GM12891 (cell line): ENCODE data around the gene CCDC87.

Experiments
- DNase-seq: peaks from one replicate; pipeline ENCODE4 v3.0.0; 2011; ENCODE audit warnings: low spot score; ENCODE audit not compliant: insufficient read length
- FAIRE-seq: peaks from 2 replicates; lab custom pipeline; 2011; peaks lifted over from hg19 to GRCh38; lab: Jason Lieb, UNC
- PAX5 ChIP-seq: IDR thresholded peaks from 2 replicates; pipeline ENCODE4 v1.6.1; 2011; ENCODE audit warnings: low read length, moderate library complexity, mild to moderate bottlenecking; ENCODE audit not compliant: insufficient read depth, severe bottlenecking
- POLR2A ChIP-seq: IDR thresholded peaks from 2 replicates; pipeline ENCODE4 v1.6.1; 2011; ENCODE audit warnings: low read depth, low read length, control low read depth
- POLR2AphosphoS5 ChIP-seq: IDR thresholded peaks from 2 replicates; pipeline ENCODE4 v1.6.1; 2011; ENCODE audit warnings: low read depth, low read length, control low read depth
- POU2F2 ChIP-seq: IDR thresholded peaks from 2 replicates; pipeline ENCODE4 v1.6.1; 2011; ENCODE audit warnings: low read depth, mild to moderate bottlenecking, control low read depth, low read length, moderate library complexity
- SPI1 ChIP-seq: IDR thresholded peaks from 2 replicates; pipeline ENCODE4 v1.6.1; 2011; ENCODE audit warnings: low read depth, low read length, control low read depth
- TAF1 ChIP-seq: IDR thresholded peaks from 2 replicates; pipeline ENCODE4 v1.6.1; 2011; ENCODE audit warnings: low read depth, low read length, control low read depth

CCDC87 gene

DNA sequence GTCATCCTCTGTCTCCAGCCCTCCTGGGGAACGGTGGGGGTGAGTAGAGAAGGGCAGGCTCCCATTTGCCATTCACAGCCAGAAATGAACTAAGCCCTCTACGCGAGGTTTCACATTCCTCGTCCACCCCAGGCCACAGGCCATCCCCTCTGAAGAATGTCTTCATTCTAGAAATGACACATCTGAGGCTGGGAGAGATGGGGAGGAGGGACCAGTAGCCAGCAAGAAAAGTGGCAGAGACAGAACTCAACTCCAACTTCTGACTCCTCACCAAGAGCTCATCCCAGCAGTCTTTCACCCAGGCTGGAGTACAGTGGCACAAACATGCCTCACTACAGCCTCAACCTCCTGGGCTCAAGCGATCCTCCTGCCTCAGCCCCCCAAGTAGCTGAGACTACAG lies 27.9 kb downstream of the CCDC87 start:
- TF ChIP-seq PAX5: no peak
- TF ChIP-seq POU2F2: no peak
- TF ChIP-seq SPI1: no peak
- TF ChIP-seq POLR2AphosphoS5: no peak
- TF ChIP-seq POLR2A: no peak
- no peak for TF ChIP-seq TAF1
- FAIRE-seq (no peak), DNase-seq (no peak)

GRCh38 chr11:66564538-66564937 lies 28.3 kb downstream of the CCDC87 start:
- FAIRE-seq (no peak), DNase-seq (no peak)
- no peak for TF ChIP-seq PAX5
- TF ChIP-seq SPI1: no peak
- TF ChIP-seq POU2F2: no peak
- TF ChIP-seq TAF1: no peak
- TF ChIP-seq POLR2A: no peak
- TF ChIP-seq POLR2AphosphoS5: no peak

GRCh38 chr11:66563832-66564231 lies 29.0 kb downstream of the CCDC87 start:
- no peak for FAIRE-seq
- TF ChIP-seq SPI1 (no peak), PAX5 (no peak), TAF1 (no peak), POLR2A (no peak), POU2F2 (no peak), POLR2AphosphoS5 (no peak)
- no peak for DNase-seq

GRCh38 chr11:66562907-66563583 lies 29.8 kb downstream of the CCDC87 start:
- DNase-seq: no peak
- no peak for FAIRE-seq
- TF ChIP-seq POLR2AphosphoS5 (no peak), POU2F2 (no peak), TAF1 (no peak), POLR2A (no peak), PAX5 (no peak), SPI1 (no peak)

DNA sequence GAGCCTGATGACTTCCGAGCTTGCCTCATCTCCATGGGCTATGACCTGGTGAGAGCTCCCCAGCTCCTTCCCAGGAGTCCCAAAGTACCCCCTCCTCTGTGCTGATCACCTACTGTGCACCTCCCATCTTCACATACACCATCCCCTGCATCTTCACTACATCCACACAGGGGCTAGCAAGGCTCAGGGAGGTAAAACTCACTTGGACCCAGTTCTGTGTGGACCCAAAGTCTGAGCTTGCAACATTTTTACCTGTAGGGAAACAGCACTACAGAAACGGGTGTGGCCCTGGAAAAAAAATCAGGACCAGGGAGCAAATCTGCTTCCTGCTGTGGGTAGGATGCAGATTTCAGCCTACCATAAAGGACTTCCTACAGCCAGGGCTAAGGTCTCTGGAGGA lies 30.6 kb downstream of the CCDC87 start:
- TF ChIP-seq POU2F2 (no peak), PAX5 (no peak)
- DNase-seq (no peak), FAIRE-seq (no peak)

DNA sequence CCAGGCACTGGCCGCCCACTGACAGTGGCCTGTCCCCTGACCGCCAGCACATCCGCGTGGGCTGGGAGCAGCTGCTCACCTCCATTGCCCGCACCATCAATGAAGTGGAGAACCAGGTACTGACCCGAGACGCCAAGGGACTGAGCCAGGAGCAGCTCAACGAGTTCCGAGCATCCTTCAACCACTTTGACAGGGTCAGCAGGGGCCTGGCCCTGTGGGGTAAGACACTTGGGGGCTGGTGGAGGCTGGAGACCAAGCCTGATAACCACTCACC lies 31.0 kb downstream of the CCDC87 start:
- no peak for FAIRE-seq
- TF ChIP-seq TAF1 (no peak), POLR2A (no peak), PAX5 (no peak), POU2F2 (no peak), SPI1 (no peak), POLR2AphosphoS5 (no peak)
- DNase-seq: no peak

- TF ChIP-seq POU2F2: no peak
- TF ChIP-seq POLR2AphosphoS5: no peak
- TF ChIP-seq PAX5: no peak
- no peak for TF ChIP-seq POLR2A
- TF ChIP-seq TAF1: no peak
- no peak for TF ChIP-seq SPI1
- DNase-seq (no peak), FAIRE-seq (no peak)
These were observed 31.5 kb downstream of the CCDC87 start for GRCh38 chr11:66561178-66561974.

GRCh38 chr11:66559866-66560676 lies 32.8 kb downstream of the CCDC87 start:
- FAIRE-seq (peak; percentile 38), DNase-seq (no peak)
- no peak for TF ChIP-seq POLR2AphosphoS5
- no peak for TF ChIP-seq TAF1
- TF ChIP-seq POU2F2: no peak
- TF ChIP-seq POLR2A: no peak
- no peak for TF ChIP-seq PAX5
- no peak for TF ChIP-seq SPI1
